Measurements from ENCODE around the gene UGT2B17.
"Not testable (repeated sequence)": the region's sequence is repeated elsewhere in the genome, so short reads cannot be mapped to it uniquely, and the experiment has no call there.

GRCh38 chr4:68542742-68543141 is 33.4 kb downstream of the UGT2B17 start:
- not testable (repeated sequence) for TF ChIP-seq MAZ (IDR thresholded peaks at IDR 0.05; ENCODE audit: borderline replicate concordance, low read depth, low read length); MAZ (CRISPR knock-in tag; IDR thresholded peaks at IDR 0.05; ENCODE audit: low read depth); MAFK (conservative IDR thresholded peaks at IDR 0.05 in 1 of 2, IDR thresholded peaks at IDR 0.05 in 1 of 2; ENCODE audit: low read length in 2 of 2); MATR3 (CRISPR knock-in tag; IDR thresholded peaks at IDR 0.05); TEAD2 (CRISPR knock-in tag; IDR thresholded peaks at IDR 0.05); NR1H2 (CRISPR knock-in tag; IDR thresholded peaks at IDR 0.05; ENCODE audit: borderline replicate concordance, low read depth); PBX3 (CRISPR knock-in tag; IDR thresholded peaks at IDR 0.05; ENCODE audit: borderline replicate concordance); SCMH1 (CRISPR knock-in tag; IDR thresholded peaks at IDR 0.05; ENCODE audit: borderline replicate concordance); POLR2AphosphoS5 (IDR thresholded peaks at IDR 0.05; ENCODE audit: low read depth, low read length); TBX3 (IDR thresholded peaks at IDR 0.05; ENCODE audit: borderline replicate concordance); POLR2AphosphoS2 (IDR thresholded peaks at IDR 0.05; ENCODE audit: low read depth, low read length); PTBP1 (IDR thresholded peaks at IDR 0.05; ENCODE audit: low read depth, low read length, poor library complexity, severe bottlenecking); EZH2 (conservative IDR thresholded peaks at IDR 0.05; ENCODE audit: low read depth, low read length)
- TF ChIP-seq, protein P1, sequence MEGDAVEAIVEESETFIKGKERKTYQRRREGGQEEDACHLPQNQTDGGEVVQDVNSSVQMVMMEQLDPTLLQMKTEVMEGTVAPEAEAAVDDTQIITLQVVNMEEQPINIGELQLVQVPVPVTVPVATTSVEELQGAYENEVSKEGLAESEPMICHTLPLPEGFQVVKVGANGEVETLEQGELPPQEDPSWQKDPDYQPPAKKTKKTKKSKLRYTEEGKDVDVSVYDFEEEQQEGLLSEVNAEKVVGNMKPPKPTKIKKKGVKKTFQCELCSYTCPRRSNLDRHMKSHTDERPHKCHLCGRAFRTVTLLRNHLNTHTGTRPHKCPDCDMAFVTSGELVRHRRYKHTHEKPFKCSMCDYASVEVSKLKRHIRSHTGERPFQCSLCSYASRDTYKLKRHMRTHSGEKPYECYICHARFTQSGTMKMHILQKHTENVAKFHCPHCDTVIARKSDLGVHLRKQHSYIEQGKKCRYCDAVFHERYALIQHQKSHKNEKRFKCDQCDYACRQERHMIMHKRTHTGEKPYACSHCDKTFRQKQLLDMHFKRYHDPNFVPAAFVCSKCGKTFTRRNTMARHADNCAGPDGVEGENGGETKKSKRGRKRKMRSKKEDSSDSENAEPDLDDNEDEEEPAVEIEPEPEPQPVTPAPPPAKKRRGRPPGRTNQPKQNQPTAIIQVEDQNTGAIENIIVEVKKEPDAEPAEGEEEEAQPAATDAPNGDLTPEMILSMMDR (CRISPR knock-in tag; IDR thresholded peaks at IDR 0.05) = not testable (repeated sequence)
- TF ChIP-seq, protein P2, sequence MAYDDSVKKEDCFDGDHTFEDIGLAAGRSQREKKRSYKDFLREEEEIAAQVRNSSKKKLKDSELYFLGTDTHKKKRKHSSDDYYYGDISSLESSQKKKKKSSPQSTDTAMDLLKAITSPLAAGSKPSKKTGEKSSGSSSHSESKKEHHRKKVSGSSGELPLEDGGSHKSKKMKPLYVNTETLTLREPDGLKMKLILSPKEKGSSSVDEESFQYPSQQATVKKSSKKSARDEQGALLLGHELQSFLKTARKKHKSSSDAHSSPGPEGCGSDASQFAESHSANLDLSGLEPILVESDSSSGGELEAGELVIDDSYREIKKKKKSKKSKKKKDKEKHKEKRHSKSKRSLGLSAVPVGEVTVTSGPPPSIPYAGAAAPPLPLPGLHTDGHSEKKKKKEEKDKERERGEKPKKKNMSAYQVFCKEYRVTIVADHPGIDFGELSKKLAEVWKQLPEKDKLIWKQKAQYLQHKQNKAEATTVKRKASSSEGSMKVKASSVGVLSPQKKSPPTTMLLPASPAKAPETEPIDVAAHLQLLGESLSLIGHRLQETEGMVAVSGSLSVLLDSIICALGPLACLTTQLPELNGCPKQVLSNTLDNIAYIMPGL (CRISPR knock-in tag; IDR thresholded peaks at IDR 0.05; ENCODE audit: borderline replicate concordance in 1 of 2, low read depth in 1 of 2) = not testable (repeated sequence)

All from HepG2 (cell line).